HG03342 (cell line): ENCODE measurements around the gene TMEM183A.
"Not testable (repeated sequence)": the region's sequence is repeated elsewhere in the genome, so short reads cannot be mapped to it uniquely, and the experiment has no call there.

Experiments
- ATAC-seq: cut with Tn5 transposase; IDR thresholded peaks from one replicate; pipeline ENCODE4 v1.9.1; 2021; ENCODE audit warnings: mild to moderate bottlenecking, moderate library complexity; ENCODE audit not compliant: unreplicated experiment

The TMEM183A gene

DNA sequence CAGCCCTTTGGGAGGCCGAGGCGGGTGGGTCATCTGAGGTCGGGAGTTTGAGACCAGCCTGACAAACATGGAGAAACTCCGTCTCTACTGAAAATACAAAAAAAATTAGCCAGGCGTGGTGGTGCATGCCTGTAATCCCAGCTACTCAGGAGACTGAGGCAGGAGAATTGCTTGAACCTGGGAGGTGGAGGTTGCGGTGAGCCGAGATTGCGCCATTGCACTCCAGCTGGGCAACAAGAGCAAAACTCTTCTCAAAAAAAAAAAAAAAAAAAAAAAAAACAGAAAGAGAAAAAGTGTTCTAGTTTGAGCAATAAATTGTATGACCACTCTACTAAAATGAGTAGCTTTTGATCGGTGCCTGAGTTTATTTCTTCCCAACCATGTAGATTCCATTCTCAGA is 21.1 kb upstream of the TMEM183A start:
- ATAC-seq, result not testable (repeated sequence)

GRCh38 chr1:202987255-202987654 is 19.9 kb upstream of the TMEM183A start:
- ATAC-seq, result no peak

GRCh38 chr1:202987922-202988583 is 19.1 kb upstream of the TMEM183A start:
- no peak for ATAC-seq

- no peak for ATAC-seq
Observed at GRCh38 chr1:202989879-202990278, 17.3 kb upstream of the TMEM183A start.

DNA sequence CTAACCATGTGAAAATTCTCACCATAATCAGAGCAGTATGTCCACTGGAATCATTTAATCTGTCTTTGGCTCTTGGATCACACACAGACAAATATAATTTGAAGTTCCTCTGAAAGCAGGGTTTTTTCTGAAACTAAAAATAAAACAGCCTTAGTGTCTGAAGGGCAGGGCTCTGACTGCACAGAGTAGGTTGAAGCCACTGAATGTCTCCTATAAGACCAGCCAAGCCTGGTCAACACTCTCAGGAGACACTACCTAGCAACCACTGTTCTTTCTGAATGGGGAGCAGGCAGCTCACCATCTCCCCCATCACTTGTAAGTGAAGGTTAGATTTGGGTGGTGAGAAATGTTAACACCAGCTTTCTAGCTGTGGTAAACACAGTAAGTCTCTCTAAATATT is 16.1 kb upstream of the TMEM183A start:
- ATAC-seq, result no peak

DNA sequence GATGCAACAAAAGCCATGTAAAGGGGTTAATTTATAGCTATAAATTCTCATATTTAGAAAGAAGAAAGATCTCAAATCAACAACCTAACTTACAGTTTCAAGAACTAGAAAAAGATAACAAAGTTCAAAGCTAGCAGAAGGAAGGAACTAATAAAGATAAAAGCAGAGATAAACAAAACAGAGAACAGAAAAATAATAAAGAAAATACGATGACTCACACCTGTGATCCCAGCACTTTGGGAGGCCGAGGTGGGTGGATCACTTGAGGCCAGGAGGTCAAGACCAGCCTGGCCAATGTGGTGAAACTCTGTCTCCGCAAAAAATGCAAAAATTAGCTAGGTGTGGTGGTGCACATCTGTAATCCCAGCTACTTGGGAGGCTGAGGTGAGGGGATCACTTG is 12.4 kb upstream of the TMEM183A start:
- ATAC-seq, result no peak

DNA sequence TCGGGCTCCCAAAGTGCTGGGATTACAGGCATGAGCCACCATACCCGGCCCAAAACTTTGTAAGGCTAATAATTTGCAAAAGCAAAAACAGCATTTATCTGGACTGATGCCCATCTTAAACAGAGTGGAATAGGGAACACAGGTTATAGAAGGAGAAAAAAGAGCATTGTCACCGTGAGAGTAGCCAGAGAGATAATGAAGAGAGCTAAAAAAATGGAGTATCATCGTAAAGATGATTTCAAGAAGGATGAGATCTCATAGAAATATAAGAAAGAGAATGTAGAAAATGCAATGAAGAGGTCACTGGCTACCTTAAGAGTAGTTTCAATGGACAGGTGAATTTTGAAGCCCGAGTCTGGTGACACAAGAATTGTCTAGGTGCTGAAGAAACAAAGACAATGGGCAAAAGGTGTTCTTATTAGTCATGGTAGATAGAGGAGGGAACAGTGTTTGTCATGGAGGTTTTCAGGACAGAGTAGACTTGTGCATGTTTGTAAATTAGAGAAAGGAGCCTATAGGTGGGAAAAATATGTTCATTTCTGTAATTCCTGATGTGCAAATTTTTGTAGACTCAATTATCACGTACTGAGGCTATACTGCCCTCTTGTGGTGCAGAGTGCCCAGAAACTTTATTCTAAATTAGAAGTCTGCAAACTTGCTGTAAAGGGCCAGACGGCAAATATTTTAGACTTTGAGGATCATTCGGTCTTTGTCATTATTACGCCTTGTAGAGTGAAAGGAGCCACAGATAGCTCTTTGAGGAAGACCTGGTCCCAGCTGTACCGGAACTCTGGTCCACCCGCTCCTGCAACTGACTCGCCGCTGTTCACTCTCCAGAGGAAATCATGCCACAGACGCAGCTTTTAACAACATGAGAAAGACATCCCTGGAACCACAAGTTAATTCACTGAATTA is 8.1 kb upstream of the TMEM183A start:
- no peak for ATAC-seq

DNA sequence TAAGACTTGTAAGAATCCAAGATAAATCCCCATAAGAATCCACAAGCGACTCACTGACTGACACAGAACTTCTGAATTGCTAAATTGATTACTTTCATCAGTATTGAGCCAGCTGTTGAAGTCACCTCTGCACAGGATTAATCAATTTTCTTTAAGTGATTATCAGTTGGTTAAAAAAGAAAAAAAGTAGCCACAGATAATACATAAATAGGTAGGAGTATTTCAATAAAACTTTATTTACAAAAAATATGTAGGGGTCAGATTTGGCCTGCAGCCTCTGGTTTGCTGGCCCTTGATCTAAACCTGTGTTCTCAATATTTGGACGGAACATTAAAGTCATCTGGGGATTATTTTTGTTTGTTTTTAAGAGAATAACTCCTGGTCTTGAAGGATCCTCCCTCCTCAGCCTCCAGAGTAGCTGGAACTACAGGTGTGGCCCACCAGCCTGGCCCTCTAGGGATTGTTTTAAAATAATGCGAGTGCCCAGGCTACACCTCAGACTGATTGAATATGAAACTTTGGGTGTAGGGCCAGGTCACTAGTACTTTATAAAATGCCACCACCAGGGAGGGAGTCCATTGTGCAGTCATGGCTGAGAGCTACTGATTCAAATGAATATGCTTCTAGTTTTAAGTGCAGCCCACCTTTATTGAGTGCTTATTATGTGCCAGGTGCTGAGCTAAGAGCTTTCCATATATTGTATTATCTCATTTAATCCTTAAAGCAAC is 6.8 kb upstream of the TMEM183A start:
- no peak for ATAC-seq

DNA sequence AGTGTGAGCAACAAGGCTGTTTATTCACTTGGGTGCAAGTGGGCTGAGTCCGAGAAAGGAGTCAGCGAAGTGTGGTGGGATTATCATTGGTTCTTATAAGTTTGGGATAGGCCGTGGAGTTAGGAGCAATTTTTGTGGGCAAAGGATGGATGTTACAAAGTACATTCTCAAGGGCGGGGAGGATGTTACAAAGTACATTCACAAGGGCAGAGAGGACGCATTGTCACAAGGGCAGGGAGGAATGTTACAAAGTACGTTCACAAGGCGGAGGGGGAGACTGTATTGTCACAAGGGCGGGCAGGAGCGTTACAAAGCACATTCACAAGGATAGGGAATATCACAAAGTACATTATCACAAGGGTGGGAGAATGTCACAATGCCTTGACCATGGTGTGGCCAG is 5.2 kb upstream of the TMEM183A start:
- ATAC-seq, result no peak

DNA sequence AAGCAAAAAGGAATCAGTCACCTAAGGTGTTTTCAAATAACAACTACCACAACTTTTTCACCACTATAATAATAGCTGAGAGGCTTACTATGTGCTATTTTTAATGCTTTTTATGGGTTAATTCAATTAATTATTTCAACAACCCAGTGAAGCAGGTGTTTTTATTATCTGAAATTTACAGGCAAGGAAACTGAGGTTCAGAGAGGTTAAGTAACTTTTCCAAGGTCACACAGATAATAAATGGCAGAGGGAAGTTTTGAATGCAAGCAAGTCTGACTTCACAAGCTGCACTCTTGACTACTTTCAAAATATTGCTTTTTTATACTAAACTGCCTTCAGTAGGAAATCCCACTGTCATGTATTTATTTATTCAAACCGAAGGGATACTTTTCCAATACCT is 4.2 kb upstream of the TMEM183A start:
- ATAC-seq, result no peak

GRCh38 chr1:203005395-203006142 is 1.6 kb upstream of the TMEM183A start:
- not testable (repeated sequence) for ATAC-seq

DNA sequence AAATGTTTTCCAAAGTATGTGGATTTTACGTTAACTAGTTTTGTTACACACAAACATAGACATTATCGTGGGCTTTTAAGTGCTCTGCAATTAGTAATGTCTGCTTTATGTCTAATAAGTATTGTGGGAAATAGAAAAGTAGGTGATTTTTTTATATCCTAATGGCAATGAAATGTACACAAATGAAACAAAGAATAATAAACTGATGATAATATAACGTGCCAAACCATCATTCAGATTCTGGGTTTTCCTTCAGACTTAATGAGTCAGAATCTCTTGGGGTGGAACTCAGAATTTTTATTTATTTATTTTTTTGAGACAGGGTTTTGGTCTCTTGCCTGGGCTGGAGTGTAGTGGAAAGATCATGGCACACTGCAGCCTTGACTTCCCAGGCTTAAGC is 2.0 kb downstream of the TMEM183A start:
- ATAC-seq, result no peak

DNA sequence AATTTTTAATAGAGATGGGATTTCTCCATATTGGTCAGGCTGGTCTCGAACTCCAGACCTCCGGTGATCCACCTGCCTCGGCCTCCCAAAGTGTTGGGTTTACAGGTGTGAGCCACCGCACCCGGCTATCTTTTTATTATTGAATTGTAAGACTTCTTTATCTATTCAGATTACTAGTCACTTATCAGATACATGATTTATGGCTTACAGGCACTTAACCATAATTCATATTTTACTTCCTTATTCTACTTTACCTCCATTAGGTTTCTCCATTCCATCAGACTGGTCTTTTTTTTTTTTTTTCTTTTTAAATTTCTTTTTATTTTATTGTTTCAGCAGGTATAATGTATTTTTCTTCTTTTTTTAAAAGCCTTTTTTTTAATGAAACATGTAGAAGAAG is 4.4 kb downstream of the TMEM183A start:
- no peak for ATAC-seq

DNA sequence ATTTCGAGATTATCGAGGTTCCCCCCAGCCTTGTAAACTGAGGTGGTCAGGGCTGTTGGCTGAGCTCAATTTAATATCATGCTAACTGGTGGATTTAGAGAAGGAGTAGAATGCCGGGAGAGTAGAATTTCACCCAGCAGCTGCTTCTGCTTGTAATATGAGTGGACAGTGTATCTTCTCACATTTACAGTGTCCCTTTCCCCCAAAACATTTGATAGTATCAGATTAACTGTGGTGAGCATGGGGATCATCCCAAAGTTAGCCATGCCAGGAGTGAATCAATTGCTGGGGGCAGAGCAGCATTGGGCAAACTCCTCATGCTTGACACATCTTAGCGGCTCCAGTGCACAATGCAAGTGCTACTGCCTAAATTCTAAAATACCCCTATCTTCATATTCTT is 9.9 kb downstream of the TMEM183A start:
- ATAC-seq, result no peak

GRCh38 chr1:203017692-203018091 is 10.5 kb downstream of the TMEM183A start:
- ATAC-seq, result no peak

GRCh38 chr1:203022855-203023254 is 15.7 kb downstream of the TMEM183A start:
- ATAC-seq, result not testable (repeated sequence)

- no peak for ATAC-seq
Observed at GRCh38 chr1:203025686-203026030, 18.5 kb downstream of the TMEM183A start.

DNA sequence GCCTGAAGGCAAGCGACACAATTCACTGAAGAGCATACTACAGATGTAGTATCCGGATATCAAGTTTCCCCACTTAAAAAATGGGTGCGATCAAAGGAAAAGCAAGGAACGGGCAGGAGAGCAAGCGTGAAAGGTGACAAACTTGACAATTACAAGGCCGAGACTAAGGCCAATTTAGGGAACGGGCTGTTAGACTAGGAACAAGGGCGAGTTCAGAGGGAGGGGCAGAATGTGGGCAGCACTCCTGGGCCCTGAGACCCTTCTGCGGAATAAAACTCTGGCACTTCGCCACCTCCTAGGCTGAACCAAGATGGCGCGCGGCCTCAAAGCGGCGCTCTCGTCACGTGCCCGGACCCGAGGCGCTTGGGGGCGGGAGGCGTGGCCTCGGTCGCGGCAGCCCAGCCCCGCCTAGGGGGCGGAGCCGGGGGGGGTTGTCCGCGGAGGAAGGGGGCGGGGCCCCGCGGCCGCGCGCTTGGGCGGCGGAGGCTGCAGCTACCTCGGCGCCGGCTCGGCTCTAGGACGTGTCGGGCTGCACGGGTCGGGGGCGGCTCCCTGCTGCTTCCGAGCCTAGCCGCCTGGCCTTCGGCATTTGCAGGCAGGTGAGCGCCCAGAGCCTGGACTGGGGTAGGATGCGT is 19.0 kb downstream of the TMEM183A start, which contains the start of gene PPFIA4:
TSS of gene PPFIA4 (plus strand) at position 461 of the 635 bp plus-strand sequence. CDS start 12,518 bp downstream, outside the sequence.
- ATAC-seq, result peak; percentile 68

- ATAC-seq, result peak; percentile 23
Observed at GRCh38 chr1:203026666-203027663, 19.8 kb downstream of the TMEM183A start.
